DND-41 (cell line): ENCODE results near the gene SPTBN4.

Experiments
- CTCF ChIP-seq: IDR thresholded peaks from 2 replicates; pipeline ENCODE4 v1.5.1; 2012; ENCODE audit warnings: borderline replicate concordance, low read length, moderate library complexity, mild to moderate bottlenecking; ENCODE audit not compliant: poor library complexity, severe bottlenecking; ENCODE audit errors: extremely low read depth
- EZH2 ChIP-seq: IDR thresholded peaks from 3 replicates; pipeline ENCODE4 v1.6.1; 2012; ENCODE audit warnings: borderline replicate concordance, low read depth, mild to moderate bottlenecking, moderate library complexity, low read length, inconsistent platforms; ENCODE audit not compliant: severe bottlenecking

GRCh38 chr19:40581531-40581930, 114.7 kb downstream of the SPTBN4 start:
- TF ChIP-seq EZH2 (no peak), CTCF (no peak)
